Measurements from ENCODE around the gene TTC34. TPM values are rescaled to one million over a fixed set of nuclear protein-coding genes. Genes with fewer than 3 reads are reported as not detected.
A peak's percentile ranks its signal among the peaks of the same experiment; 100 is the strongest.
"Not testable (repeated sequence)": the region's sequence is repeated elsewhere in the genome, so short reads cannot be mapped to it uniquely, and the experiment has no call there.

Gene TTC34
- total and polyA plus RNA-seq, 9 of the 15 experiments (the other 6 are each of a cell fraction or from before 2014, with no cell fraction given) = 0.03 to 0.38 (median 0.05) TPM; not detected in 2

- FAIRE-seq; H3K4me1 ChIP-seq (replicated peaks in 1 of 2; ENCODE audit: control insufficient read depth in 2 of 2, insufficient read depth in 2 of 2, low read length in 2 of 2); ATAC-seq; H3K9me3 ChIP-seq (replicated peaks; ENCODE audit: control insufficient read depth, insufficient read depth, low read depth, low read length); H3K9me1 ChIP-seq (ENCODE audit: control insufficient read depth, insufficient read depth, low read length); H3K79me2 ChIP-seq (ENCODE audit: control insufficient read depth, insufficient read depth, low read length); DNase-seq (ENCODE audit: extremely low read depth in 1 of 4, low spot score in 3 of 4); H3K36me3 ChIP-seq (ENCODE audit: control insufficient read depth, insufficient read depth, low read length); H3K27ac ChIP-seq (ENCODE audit: extremely low read depth, low read depth, low read length); H3K4me3 ChIP-seq; BruUV-seq (replicated peaks); CTCF ChIA-PET (ENCODE audit: low intra/inter-chr PET ratio); H3K9ac ChIP-seq (ENCODE audit: insufficient read depth in 1 of 2, low read depth in 2 of 2, low read length in 2 of 2); H4K20me1 ChIP-seq (replicated peaks; ENCODE audit: control insufficient read depth, insufficient read depth, low read length); H2AFZ ChIP-seq (ENCODE audit: low read depth, low read length); intact Hi-C loops (cut with micrococcal nuclease); H3K4me2 ChIP-seq (ENCODE audit: insufficient read depth, low read length); H3K27me3 ChIP-seq (ENCODE audit: control insufficient read depth in 2 of 2, insufficient read depth in 2 of 2, low read length in 2 of 2); POLR2A ChIA-PET: not testable (repeated sequence)
- under 1% methylated on average over 9 of the region's 9 CpGs for WGBS (ENCODE audit: insufficient coverage, low coverage, missing lambda C conversion rate)
- in situ Hi-C loops (cut with MboI) = loop anchor here (5.0 to 25.0 kb wide), 3 partner anchors 72 to 227 kb away; no protein-coding TSS in a partner anchor
Measured at GRCh38 chr1:2684878-2685277, 116.6 kb downstream of the TTC34 start.

DNA sequence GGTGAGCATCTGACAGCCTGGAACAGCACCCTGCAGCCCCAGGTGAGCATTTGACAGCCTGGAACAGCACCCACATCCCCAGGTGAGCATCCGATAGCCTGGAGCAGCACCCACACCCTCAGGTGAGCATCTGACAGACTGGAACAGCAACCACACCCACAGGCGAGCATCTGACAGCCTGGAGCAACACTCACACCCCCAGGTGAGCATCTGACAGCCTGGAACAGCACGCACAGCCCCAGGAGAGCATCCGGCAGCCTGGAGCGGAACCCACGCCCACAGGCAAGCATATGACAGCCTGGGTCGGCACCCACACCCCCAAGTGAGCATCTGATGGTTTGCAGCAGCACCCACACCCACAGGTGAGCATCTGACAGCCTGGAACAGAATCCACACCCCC is 117.5 kb downstream of the TTC34 start:
- H4K20me1 ChIP-seq (replicated peaks; ENCODE audit: control insufficient read depth, insufficient read depth, low read length); H3K4me3 ChIP-seq; H3K27me3 ChIP-seq (ENCODE audit: control insufficient read depth in 2 of 2, insufficient read depth in 2 of 2, low read length in 2 of 2); H2AFZ ChIP-seq (ENCODE audit: low read depth, low read length); H3K79me2 ChIP-seq (ENCODE audit: control insufficient read depth, insufficient read depth, low read length); H3K4me2 ChIP-seq (ENCODE audit: insufficient read depth, low read length); BruUV-seq (replicated peaks); H3K9me3 ChIP-seq (replicated peaks; ENCODE audit: control insufficient read depth, insufficient read depth, low read depth, low read length); FAIRE-seq; H3K27ac ChIP-seq (ENCODE audit: extremely low read depth, low read depth, low read length); H3K9me1 ChIP-seq (ENCODE audit: control insufficient read depth, insufficient read depth, low read length); intact Hi-C loops (cut with micrococcal nuclease); POLR2A ChIA-PET; H3K4me1 ChIP-seq (replicated peaks in 1 of 2; ENCODE audit: control insufficient read depth in 2 of 2, insufficient read depth in 2 of 2, low read length in 2 of 2); ATAC-seq; H3K36me3 ChIP-seq (ENCODE audit: control insufficient read depth, insufficient read depth, low read length); H3K9ac ChIP-seq (ENCODE audit: insufficient read depth in 1 of 2, low read depth in 2 of 2, low read length in 2 of 2); TF ChIP-seq ATF1 (tag; IDR thresholded peaks at IDR 0.05): not testable (repeated sequence)
- WGBS (ENCODE audit: insufficient coverage, low coverage, missing lambda C conversion rate) = 2% methylated on average over 7 of the region's 7 CpGs
- TF ChIP-seq SIX5 (IDR thresholded peaks at IDR 0.05; ENCODE audit: borderline replicate concordance in 1 of 2, insufficient read depth in 1 of 2, low read depth in 1 of 2, low read length in 2 of 2) (peak in 1 of 2 experiments; percentile 33; a peak in 1 of 4 replicates), CBX3 (IDR thresholded peaks at IDR 0.05; ENCODE audit: borderline replicate concordance in 1 of 2, low read length in 2 of 2) (peak in 1 of 2 experiments; percentile 95; a peak in 1 of 3 replicates), STAG1 (CRISPR knock-in tag; IDR thresholded peaks at IDR 0.05; ENCODE audit: borderline replicate concordance) (peak; percentile 58; the same call in 1 of the 2 replicates), MED1 (CRISPR knock-in tag; IDR thresholded peaks at IDR 0.05; ENCODE audit: borderline replicate concordance) (0 out of 2 replicates have a peak, but pooled peaks have one; percentile 22), CGGBP1 (CRISPR knock-in tag; IDR thresholded peaks at IDR 0.05) (peak; percentile 40; the same call in 1 of the 2 replicates), ATF1 (CRISPR knock-in tag; IDR thresholded peaks at IDR 0.05) (peak; percentile 7; the same call in 1 of the 2 replicates), ZC3H4 (CRISPR knock-in tag; IDR thresholded peaks at IDR 0.05; ENCODE audit: borderline replicate concordance) (peak; percentile 56; the same call in 1 of the 2 replicates)
- TF ChIP-seq, protein P1, sequence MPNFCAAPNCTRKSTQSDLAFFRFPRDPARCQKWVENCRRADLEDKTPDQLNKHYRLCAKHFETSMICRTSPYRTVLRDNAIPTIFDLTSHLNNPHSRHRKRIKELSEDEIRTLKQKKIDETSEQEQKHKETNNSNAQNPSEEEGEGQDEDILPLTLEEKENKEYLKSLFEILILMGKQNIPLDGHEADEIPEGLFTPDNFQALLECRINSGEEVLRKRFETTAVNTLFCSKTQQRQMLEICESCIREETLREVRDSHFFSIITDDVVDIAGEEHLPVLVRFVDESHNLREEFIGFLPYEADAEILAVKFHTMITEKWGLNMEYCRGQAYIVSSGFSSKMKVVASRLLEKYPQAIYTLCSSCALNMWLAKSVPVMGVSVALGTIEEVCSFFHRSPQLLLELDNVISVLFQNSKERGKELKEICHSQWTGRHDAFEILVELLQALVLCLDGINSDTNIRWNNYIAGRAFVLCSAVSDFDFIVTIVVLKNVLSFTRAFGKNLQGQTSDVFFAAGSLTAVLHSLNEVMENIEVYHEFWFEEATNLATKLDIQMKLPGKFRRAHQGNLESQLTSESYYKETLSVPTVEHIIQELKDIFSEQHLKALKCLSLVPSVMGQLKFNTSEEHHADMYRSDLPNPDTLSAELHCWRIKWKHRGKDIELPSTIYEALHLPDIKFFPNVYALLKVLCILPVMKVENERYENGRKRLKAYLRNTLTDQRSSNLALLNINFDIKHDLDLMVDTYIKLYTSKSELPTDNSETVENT (CRISPR knock-in tag; IDR thresholded peaks at IDR 0.05) = peak; percentile 73; the same call in 1 of the 2 replicates
- CTCF ChIA-PET (ENCODE audit: low intra/inter-chr PET ratio) = interaction anchor here (0.6 kb wide), 1 partner anchor 114 kb away, joined by 8 read pairs; no protein-coding TSS in a partner anchor
- in situ Hi-C loops (cut with MboI) = loop anchor here (10.0 to 25.0 kb wide), 2 partner anchors 101 to 228 kb away; no protein-coding TSS in a partner anchor
- peak in 1 of 4 experiments; percentile 30 for DNase-seq (ENCODE audit: extremely low read depth in 1 of 4, low spot score in 3 of 4)
